Stimulated activated CD4-positive, alpha-beta T cell treated with anti-CD3 and anti-CD28 coated beads, Interleukin-2, amount 100 ng/mL, for 24 hours (primary cell): ENCODE data around the gene ARHGEF38.

Source experiments
- DNase-seq, 2 donors: peaks; one replicate each; pipeline ENCODE4 v3.0.0-alpha.2; 2020

The ARHGEF38 gene, protein sequence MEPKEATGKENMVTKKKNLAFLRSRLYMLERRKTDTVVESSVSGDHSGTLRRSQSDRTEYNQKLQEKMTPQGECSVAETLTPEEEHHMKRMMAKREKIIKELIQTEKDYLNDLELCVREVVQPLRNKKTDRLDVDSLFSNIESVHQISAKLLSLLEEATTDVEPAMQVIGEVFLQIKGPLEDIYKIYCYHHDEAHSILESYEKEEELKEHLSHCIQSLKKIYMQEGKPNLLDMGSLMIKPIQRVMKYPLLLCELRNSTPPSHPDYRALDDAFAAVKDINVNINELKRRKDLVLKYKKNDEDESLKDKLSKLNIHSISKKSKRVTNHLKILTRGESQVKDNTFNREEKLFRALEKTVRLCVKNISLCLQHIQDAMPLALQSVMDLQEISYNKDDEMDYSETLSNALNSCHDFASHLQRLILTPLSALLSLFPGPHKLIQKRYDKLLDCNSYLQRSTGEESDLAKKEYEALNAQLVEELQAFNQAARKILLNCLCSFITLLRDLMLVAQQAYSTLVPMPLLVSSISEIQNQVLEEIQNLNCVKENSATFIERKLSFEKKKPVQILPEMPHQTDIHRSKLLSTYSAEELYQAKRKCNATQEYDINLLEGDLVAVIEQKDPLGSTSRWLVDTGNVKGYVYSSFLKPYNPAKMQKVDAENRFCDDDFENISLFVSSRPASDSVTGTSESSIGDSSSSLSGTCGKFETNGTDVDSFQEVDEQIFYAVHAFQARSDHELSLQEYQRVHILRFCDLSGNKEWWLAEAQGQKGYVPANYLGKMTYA

DNA sequence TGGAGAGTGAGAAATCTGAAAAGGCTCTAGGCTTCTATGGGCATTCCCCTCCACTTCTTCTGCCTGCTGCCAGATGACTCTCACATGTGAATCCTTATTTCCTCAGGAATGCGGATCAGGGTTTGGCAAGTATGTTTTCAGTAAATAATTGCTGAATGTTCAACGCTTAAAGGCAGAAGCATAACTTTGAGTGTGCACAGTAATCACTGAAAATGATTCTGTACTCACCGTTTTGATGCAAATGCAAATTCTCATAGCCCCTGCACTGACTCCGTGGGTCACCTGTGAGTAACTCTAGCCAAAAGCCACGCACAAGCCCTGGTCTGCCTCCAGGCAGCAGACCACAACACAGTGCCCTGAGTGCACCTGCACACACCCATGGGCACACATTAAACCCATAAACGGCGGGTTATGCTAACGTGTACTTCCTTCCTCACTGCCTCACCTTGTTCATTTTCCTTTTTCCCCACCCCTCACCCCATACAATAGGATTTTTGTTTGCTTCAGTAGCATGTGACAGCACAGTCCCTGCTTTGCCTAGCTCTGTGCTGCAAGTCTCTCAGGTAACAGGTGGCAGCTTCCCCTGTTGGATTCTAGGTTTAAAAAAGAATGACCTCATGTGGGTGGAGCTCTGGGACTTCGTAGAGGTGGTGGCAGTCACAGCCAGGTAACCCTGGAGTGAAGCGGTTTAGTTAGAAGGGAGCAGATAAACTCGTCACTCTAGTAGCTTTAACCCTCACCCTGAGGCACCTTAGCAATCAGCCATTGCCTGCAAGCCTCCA, at the start of gene ARHGEF38:
Gene ARHGEF38 (plus strand): TSS at position 656 of the 782 bp plus-strand sequence. CDS start 146 bp downstream, outside the sequence.
- no peak for DNase-seq

DNA sequence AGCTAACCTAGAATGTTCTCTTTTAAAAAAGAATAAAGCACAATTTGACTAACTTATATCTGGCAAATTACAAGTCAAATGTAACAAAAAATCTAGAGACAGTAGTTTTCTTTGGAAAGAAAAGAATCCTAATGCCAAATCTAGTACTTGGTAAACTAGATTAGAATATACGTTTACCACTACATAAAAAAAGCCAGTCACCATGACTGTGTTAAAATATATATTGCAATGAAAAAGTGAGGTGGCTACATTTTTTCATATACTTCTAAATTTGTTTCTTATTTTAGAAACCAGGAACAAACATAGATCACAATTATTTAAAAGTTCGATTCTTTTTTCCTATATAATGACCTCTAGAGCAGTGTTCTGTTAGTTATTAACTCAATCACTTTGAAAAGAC, 48.9 kb upstream of the ARHGEF38 start:
- no peak for DNase-seq

DNA sequence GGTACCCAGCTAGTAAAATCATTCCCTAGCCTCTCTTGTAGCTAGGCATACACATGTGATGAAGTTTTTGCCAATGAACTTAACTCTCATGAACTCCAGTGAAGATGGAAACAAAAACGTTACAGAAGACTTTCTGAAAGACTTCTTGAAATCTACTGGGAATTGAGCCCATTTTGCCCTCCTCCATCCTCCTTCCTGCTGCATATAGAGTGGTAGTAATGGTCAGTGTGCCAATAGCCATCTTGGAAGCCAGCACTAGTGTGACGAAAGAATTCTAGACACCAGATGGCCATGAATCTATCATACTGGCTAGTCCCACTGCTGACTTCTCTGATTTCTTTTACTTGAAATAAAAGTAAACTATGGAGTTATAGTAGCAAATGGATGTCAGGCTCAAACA, 47.7 kb upstream of the ARHGEF38 start:
- DNase-seq, result no peak

DNA sequence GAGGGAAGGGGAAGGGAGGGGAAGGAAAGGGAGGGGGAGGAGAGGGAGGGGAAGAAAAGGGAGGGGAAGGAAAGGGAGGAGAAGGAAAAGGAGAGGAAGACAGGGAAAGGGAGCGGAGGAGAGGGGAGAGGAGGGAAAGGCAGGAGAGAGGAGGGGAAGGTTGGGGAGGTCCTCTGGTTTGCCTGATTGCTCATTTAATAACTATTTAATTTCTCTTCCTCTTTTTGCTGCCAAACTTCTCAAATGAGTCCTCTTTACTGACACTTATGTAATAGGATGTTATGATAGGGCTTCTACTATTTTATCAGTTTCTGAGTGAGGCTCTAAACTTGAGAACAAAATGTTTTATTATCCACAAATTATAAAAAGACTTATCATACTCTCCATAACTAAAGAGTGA, 43.1 kb upstream of the ARHGEF38 start:
- DNase-seq, result no peak

DNA sequence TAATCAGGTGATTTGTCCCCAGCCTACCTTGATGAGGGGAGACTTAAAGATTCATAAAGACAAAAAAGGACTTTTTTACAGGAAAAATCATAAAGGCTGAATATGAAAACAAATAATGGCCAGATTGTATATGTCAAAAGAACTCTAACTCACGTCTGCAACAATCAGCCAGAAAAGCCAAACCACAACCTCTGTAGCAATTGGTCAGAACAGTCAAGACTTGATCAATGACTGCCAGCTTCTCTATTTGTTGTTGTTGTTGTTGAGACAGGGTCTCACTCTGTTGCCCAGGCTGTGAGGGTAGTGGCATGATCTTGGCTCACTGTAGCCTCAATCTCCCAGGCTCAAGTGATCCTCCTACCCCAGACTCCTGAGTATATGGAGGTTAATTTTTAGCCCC, 42.7 kb upstream of the ARHGEF38 start:
- no peak for DNase-seq

DNA sequence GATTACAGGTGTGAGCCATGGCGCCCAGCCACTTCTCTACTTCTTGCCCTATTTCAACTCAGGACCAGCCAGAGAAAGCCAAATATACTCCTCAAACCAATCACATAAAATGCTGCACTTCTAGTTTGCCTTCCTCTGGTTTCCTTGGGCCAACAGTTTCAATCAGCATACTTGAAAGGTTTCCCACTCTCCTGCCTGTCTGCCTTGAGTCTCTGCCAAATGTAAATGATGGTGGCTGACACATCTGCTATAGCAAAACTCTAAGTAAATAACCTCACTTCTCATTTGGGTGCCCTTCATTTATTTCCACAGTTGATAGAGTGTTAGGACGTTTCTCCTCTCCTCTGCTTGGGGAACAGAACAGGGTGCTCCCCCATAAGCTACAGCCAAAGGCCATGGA, 42.2 kb upstream of the ARHGEF38 start:
- no peak for DNase-seq

DNA sequence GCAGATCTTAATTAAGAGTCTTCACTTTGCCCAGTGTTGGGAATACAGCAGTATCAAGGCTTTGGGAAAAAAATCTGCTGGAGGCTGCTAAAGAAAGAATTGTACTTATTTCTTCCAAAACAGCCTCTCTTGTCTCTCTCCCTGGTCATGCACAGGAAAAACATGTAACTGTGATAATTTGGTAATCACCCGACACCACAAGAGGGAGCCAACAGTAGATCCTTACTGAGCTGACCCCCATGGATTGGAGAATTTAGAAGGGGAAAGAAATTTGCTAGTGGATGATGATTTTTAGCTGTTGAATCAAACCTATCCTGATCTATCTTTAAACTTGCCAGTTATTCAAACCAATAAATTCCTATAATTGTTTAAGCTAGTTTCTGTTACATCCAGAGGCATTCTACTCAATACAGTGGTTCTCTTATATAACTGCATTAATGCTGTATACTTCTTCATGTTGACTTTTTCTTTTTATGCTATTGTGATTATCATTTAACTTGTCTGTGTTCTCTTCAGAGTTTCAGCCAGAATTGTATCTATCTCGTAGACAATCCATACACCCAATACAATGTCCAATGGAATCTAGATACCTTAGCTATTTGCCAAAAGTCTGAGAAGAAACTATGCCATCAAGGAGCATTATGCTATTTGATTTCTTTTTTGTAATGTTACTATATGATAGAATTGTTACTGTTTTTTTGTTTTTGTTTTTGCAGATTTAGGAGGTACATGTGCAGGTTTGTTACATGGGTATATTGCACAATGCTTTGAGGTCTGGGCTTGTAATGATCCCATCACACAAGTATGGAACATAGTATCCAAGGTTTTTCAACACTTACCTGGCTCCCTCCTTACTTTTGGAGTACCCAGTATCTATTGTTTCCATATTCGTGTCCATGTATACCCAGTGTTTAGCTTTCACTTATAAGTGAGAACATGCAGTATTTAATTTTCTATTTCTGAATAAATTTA, 31.3 kb upstream of the ARHGEF38 start:
- no peak for DNase-seq

DNA sequence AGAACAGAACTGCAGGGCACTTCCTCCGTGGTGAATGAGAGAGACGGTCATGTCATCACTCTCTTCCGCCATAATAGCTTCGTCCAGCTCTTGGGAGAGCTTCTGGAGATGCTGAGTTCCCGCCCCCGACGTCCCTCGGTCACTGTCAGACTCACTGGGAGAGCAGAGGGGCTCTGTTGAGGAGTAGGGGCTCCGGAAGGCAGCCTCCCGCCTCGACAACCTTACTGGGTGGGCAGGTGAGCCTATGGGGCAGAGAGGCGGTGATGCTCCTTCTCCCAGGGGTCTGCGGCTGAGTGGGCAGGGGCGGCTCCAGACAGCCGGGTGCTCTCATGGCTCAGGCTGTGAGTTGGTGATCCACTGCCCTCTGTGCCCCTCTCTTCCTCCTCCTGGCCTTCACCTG, 25.8 kb upstream of the ARHGEF38 start:
- no peak for DNase-seq

DNA sequence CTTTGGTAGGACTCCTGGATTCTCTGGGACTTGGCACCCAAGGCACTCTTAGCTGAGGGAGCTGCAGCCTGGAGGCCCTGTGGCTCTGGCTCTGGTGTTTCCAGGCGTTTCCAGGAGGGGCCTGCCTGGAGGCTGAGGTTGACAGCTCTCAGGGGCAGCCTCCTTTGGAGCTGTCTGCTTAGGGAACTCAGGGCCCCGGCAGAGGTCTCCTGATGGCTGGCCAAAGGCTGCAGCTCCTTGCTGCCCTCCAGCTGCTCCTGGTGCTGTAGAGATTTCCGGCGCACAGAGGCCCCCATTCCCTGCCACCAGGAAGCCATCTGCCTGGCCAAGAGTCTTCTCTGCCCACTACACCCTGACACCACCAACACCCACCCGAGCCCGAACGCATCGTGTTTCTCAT, 25.3 kb upstream of the ARHGEF38 start:
- DNase-seq, result no peak

DNA sequence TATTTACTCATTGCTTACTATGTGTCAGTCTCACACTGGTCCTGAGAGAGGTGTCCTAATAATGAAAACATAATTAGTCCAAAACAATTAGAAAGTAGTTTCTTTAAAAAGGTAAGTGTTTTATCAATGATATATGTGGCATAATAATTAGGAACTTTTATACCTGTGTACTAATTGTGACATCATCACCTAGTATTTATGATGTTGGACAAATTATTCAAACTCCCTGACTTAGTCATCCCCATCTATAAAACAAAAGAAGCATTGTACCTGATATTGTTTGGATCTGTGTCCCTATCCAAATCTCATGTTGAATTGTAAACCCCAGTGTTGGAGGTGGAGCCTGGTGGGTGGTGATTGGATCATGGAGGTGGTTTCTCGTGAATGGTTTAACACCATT, 15.8 kb upstream of the ARHGEF38 start:
- no peak for DNase-seq

DNA sequence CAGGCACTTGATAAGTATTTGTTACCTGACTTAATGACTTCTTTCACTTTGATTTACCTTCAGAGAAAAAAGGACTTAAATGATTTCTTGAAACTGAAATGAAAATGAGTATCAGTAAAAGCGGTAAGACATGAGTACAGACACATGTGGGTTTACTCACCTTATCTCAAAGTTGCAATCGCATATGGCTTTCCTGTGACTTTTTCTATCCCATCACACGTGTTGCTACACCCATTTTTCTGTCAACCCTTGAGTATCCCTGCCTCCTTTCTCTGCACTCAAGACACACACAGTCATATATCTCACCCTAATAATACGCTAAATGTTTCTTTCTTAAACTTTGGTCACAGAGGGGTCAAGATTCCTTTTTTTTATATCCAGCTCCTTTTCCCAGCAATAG, 11.0 kb upstream of the ARHGEF38 start:
- no peak for DNase-seq

DNA sequence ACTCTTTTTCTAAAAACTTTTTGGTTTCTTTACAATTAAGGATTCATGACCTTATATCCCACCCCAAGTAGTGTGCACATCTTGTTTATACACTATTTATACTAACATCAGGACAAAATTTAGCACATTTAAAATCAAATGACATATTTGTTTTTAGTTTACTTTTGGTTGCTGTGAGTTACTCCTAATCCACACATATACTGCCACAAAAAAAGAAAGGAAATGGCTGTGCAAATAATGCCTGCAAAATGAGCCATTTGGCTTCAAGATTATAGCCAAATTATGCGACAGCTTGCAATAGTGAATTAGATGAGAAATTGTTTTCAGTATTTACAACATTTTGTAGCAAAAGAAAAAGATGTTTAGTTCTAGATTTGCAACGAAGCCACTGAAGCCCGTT, 10.4 kb upstream of the ARHGEF38 start:
- DNase-seq, result no peak

DNA sequence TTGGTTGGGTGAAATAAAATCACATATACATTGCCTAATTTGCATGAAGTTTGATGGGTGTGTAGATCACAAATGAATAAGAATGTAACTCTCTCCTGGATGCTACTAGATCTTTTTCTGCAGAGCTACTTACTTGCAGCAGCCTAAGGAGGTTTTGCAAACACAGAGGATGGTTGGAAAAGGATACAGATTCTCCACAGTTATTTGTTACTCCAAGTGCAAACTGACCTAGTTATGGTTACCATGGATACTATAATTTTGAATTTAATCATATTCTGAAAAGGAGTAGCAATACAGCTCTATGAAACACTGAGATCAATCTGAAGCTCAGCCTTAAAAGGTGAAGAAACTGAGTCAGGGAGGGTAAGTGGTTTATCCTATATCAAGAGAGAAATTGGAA, 9.1 kb upstream of the ARHGEF38 start:
- no peak for DNase-seq

DNA sequence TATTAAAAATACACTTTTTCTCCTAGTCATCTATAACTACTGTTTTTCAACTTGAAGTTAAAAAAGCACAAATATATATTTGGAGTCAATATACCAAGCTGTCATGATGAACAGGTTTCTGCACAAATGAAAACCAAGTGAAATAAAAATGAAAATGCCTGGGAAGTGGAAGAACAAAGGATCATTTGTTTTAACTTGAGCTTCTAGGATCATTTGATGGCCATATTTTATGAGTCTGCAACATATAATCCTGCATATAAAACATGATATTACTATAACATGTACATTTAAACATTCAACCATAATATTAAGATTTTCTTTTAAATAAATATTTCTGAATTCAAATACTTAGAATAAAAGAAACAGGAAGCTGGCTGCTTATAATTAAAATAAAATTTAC, 8.5 kb upstream of the ARHGEF38 start:
- DNase-seq, result no peak

DNA sequence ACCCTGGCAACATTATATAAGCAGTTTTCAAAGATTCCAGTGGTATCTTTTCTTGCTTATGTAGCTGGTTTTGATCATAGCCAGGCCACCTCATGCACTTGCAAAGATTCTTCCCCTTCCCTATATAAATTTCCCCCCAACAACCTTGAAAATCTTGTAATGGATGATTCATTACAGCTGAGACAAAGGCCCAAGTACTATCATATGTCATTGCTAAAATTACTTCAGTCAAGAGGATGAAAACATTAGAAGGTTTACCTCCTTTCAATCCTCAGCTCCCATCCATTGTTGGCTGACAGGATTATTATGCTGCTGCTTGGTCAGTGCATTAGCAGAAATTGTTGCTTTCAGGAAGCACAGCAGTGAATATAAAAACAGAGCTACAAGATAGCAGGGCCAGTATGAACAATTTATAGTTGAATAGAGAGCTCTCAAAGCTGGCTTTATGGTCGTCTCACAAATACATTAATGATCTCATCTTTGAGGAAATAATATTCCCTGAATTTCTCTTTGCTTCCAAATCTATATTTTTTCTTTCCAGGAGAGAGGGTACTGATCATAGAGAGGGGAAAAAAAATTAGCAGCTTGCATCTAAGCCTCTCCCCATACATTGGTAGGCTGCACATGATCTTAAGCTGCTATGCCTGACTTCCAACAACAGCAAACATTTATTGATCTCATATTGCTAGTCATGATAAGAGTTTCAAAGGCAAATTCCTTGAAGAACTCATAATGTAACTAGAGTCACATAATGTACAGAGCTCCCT, 7.7 kb upstream of the ARHGEF38 start:
- DNase-seq, result no peak

DNA sequence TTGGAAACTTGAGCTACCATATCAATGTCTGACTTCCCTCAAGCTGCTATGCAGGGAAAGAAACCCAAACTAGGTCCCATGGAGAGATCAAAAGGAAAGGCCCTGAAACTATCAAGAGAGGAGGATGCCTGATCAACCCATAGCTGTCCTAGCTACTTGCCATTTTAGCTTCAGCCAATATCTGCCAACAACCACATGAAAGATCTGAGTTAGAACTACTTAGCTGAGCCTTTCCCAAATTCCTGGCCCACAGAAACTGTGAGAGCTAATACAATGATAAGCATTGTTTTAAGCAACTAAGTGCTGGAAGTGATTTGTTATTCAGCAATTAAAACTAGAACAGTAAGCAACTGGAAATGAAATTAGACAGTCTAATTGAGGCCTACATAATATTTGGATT, 6.3 kb upstream of the ARHGEF38 start:
- no peak for DNase-seq

DNA sequence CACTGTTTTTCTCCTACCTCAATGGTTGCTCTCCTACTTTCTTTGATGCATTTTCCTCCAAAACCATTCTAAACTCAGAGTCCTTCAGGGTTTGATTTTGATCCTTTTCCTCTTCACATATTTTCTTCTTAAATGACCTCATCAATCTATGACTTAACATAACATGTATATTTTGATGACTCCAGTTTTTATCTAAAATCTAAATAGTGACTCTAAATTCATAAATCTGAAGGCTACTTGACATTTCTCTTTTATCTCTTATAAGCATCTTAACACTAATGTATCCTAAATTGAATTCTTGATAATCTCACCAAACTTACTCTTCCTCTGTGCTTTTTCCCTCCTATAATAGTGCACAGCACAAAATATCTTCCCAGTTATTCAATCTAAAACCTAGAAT, 4.7 kb upstream of the ARHGEF38 start:
- DNase-seq, result no peak

DNA sequence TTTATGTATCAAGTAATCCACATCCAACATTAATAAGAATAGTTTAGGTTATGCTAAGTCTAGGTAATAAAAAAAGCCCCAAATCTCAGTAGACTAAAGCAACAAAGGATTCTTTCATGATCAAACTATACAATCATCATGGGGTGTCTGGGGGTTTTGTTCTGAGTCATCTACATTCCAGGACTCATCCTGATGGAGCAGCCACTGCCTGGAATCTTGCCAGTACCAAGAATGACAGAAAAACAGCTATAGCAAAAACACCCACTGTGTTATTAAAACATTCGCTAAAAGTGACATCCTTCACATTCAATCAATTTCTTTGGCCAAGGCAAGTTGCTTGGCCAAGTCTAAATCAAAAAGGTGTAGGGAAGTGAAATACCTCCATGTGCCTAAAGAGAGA, 3.9 kb upstream of the ARHGEF38 start:
- DNase-seq, result no peak

DNA sequence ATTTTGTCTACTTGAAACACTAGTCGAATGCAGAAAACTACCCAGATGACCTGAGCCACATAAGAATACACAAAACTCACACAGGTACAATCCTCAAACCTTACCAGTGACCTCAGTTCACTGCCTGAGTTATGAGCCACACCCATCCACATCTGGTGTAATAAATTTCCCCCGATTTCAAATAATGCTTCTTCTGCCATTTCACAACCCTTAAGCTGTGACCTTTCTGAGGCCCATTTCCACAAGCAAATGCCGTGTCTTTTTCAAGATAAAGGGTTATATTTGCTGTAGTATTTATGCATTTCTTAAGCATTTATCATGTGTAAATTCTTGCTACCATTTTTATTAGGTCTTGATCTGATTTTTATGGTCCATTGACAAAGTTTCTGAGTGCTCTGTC, 1.8 kb upstream of the ARHGEF38 start:
- no peak for DNase-seq

DNA sequence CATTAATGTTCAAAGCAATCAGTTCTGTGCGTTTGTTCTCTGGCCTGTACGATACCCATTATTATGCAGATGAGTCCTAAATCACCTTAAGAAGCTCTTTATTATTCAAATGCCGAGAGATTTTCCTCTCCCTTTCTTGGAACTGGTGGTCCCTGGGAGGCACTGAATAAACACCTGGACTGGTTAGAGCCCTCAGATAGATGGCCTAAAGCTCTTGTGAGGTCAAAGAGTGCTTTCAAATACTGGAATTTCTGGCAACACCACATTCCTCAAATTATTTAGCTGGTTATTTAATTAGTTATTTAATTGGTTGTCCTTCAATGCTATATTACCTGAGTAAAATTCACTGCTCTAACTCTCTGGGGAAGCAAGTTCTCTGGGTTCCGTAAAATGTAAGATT, 3.0 kb downstream of the ARHGEF38 start:
- no peak for DNase-seq

DNA sequence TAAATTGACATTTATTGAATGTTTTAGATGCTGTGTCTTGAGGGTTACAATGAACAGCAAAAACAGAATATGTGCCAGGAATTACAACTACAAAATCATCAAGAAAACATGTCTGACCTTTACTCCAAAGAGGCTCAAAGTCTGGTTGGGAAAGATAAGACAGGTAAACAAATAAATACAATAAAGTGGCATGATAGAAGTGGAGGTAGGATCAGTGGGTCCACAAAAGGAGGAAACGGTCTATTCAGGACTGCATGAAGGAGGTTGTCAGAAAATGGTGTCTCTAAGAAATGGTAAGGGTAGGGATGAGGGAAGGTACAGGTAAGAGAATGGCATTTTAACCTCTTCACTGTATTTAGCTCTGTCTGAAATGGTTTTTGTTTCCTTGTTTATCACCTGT, 3.8 kb downstream of the ARHGEF38 start:
- no peak for DNase-seq

DNA sequence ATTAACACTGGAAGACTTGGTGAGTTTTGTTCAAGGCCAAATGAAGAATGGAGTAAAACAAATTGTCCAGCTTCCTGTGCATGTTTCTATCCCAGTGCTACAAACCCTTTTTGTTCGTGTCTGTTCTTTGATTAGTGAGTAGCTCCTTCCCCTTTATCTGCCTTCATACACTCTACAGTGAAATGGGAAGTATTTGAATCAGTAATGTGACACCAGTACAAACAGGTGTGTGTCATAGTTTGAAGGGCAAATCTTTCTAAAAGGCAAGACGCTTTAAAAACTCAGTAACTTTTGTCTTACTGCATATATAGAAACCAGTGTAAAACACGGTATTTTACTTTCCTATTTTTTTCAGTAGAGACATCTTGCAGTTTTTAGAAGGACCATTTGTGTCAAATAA, 5.9 kb downstream of the ARHGEF38 start:
- DNase-seq, result no peak
